ENCODE data around the gene ZNFX1.

- TF ChIP-seq CTCF (IDR thresholded peaks at IDR 0.05; ENCODE audit: poor library complexity) (no peak), EZH2 (IDR thresholded peaks at IDR 0.05; ENCODE audit: borderline replicate concordance) (no peak)
Measured at GRCh38 chr20:49273696-49274277, 4.1 kb downstream of the ZNFX1 start.
